HEK293T (cell line): ENCODE results near the gene LAMB1.
A peak's percentile ranks its signal among the peaks of the same experiment; 100 is the strongest.

Experiments used
- CTCF ChIA-PET: fragments of 350-600 bp; formaldehyde crosslinking; extraction: SDS; loops from one replicate; lab custom pipeline; 2021; ENCODE audit warnings: antibody characterized with exemption, inconsistent platforms; lab: Yijun Ruan, JAX
- POLR2A ChIA-PET: fragments of 350-600 bp; formaldehyde crosslinking; extraction: SDS; loops from one replicate; lab custom pipeline; 2020; ENCODE audit warnings: antibody characterized with exemption, inconsistent platforms; lab: Yijun Ruan, JAX
- DNase-seq: peaks from one replicate; pipeline ENCODE4 v3.0.0; 2012; ENCODE audit warnings: mixed read lengths; ENCODE audit errors: extremely low spot score
- ARNT ChIP-seq: fragments of 450-650 bp; IDR thresholded peaks from 2 replicates; pipeline ENCODE4 v1.6.1; 2017; ENCODE audit warnings: mild to moderate bottlenecking
- BHLHE40 ChIP-seq: fragments of 450-650 bp; IDR thresholded peaks from 2 replicates; pipeline ENCODE4 v1.6.1; 2016; ENCODE audit warnings: mild to moderate bottlenecking, moderate library complexity, borderline replicate concordance
- CTBP1 ChIP-seq: fragments of 450-650 bp; IDR thresholded peaks from 2 replicates; pipeline ENCODE4 v1.6.1; 2016; ENCODE audit warnings: borderline replicate concordance
- ELF4 ChIP-seq: fragments of 450-650 bp; IDR thresholded peaks from 2 replicates; pipeline ENCODE4 v1.6.1; 2017; ENCODE audit warnings: antibody characterized with exemption
- FOXA1 ChIP-seq: fragments of 450-650 bp; IDR thresholded peaks from 2 replicates; pipeline ENCODE4 v1.6.1; 2016; ENCODE audit warnings: mild to moderate bottlenecking
- FOXK2 ChIP-seq: fragments of 450-650 bp; IDR thresholded peaks from 2 replicates; pipeline ENCODE4 v1.6.1; 2016; ENCODE audit warnings: mild to moderate bottlenecking
- FOXM1 ChIP-seq: fragments of 450-650 bp; IDR thresholded peaks from 2 replicates; pipeline ENCODE4 v1.6.1; 2017; ENCODE audit warnings: mild to moderate bottlenecking, borderline replicate concordance
- HDGF ChIP-seq: fragments of 450-650 bp; IDR thresholded peaks from 2 replicates; pipeline ENCODE4 v1.6.1; 2017; ENCODE audit warnings: antibody characterized with exemption, borderline replicate concordance
- L3MBTL2 ChIP-seq: fragments of 450-650 bp; conservative IDR thresholded peaks from 2 replicates; pipeline ENCODE4 v1.6.1; 2016; ENCODE audit warnings: mild to moderate bottlenecking
- LEF1 ChIP-seq: fragments of 450-650 bp; IDR thresholded peaks from 2 replicates; pipeline ENCODE4 v1.6.1; 2017; ENCODE audit warnings: mild to moderate bottlenecking, borderline replicate concordance
- NFRKB ChIP-seq: fragments of 450-650 bp; IDR thresholded peaks from 2 replicates; pipeline ENCODE4 v1.6.1; 2016; ENCODE audit warnings: mild to moderate bottlenecking, moderate library complexity
- PKNOX1 ChIP-seq: fragments of 450-650 bp; IDR thresholded peaks from 2 replicates; pipeline ENCODE4 v1.6.1; 2016
- SP1 ChIP-seq: fragments of 450-650 bp; IDR thresholded peaks from 2 replicates; pipeline ENCODE4 v1.6.1; 2017
- SUZ12 ChIP-seq: fragments of 450-650 bp; IDR thresholded peaks from 2 replicates; pipeline ENCODE4 v1.6.1; 2016; ENCODE audit warnings: mild to moderate bottlenecking
- TARDBP ChIP-seq: fragments of 450-650 bp; IDR thresholded peaks from 2 replicates; pipeline ENCODE4 v1.6.1; 2016
- ZNF384 ChIP-seq: fragments of 450-650 bp; IDR thresholded peaks from 2 replicates; pipeline ENCODE4 v1.6.1; 2016

The LAMB1 gene

DNA sequence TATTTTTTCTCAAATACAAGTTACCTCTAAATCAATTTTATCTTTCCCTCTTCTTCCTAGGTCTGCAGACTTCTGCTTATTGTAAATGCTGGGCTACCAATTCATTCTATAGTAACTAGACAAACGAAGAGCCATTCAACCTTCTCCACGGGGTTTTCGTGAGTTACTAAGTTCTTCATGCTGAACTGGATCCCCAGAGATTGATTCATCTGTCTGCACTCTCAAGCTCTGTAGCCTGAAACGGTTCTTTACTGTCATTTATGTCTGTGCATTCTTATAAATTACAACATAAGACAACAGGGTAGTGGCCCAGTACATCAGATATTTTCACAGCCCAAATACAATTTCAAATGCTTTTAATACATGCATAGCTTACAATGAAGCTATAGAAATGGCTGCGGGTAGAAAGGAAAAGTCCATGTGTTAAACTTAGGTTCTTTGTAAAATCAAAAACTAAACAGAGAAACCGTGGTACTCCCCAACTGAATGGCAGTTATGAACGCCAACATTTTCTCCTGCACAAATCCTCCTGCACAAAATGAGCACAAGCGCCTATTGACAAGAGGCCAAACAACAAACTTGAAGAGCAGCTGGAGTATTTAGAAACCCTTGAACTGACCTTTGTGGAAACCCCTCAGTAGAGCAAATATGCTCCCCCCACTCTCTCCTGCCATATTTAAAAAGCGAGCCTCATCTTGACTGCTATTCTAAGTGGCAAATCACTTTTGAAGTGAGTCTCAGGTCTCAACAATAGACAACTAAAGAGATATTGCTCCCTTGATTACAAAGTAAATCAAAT is 20.7 kb downstream of the LAMB1 start:
- ChIA-PET POLR2A (no interaction called here), CTCF (interaction anchor here (1.2 kb wide), 1 partner anchor 34 kb away, joined by 4 read pairs; no protein-coding TSS in a partner anchor)

DNA sequence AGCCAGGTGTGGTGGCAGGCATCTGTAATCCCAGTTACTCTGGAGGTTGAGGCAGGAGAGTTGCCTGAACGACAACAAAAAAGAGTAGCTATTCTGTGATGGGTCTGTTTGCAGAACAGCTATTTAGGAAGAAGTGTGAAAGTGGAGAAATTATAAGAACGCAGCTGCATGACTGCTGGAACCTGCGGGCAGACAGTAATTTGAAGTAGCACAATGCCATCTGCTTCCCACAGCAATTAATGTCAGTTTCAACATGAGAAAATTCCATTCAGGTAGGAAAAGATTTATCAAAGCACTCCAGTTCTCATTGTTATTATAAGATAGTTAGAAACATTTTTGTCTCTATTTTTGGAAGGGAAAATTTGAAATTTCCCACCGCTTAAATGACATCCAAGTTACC is 21.5 kb downstream of the LAMB1 start:
- DNase-seq, result no peak
- ChIA-PET POLR2A (no interaction called here), CTCF (interaction anchor here (0.6 kb wide), 1 partner anchor 158 kb away, joined by 3 read pairs; no protein-coding TSS in a partner anchor)
- TF ChIP-seq SUZ12 (no peak), CTBP1 (no peak), FOXA1 (no peak), TARDBP (no peak), FOXM1 (no peak), ZNF384 (no peak), L3MBTL2 (no peak), ARNT (no peak), ELF4 (no peak), FOXK2 (no peak), NFRKB (no peak), HDGF (no peak), SP1 (no peak), PKNOX1 (no peak), BHLHE40 (no peak)

More for the DNA sequence above, 20.7 kb downstream of the LAMB1 start:
- no peak for TF ChIP-seq BHLHE40
- DNase-seq, result no peak

GRCh38 chr7:107980671-107981190 is 22.2 kb downstream of the LAMB1 start:
- no peak for DNase-seq
- ChIA-PET CTCF (no interaction called here), POLR2A (no interaction called here)
- TF ChIP-seq HDGF (no peak), ZNF384 (no peak), FOXM1 (no peak), FOXA1 (no peak), L3MBTL2 (no peak)

GRCh38 chr7:107980171-107980570 is 22.8 kb downstream of the LAMB1 start:
- ChIA-PET CTCF (no interaction called here), POLR2A (no interaction called here)
- DNase-seq, result no peak
- no peak for TF ChIP-seq ELF4
- no peak for TF ChIP-seq LEF1
- no peak for TF ChIP-seq SUZ12
- no peak for TF ChIP-seq HDGF
- no peak for TF ChIP-seq SP1
- no peak for TF ChIP-seq TARDBP

GRCh38 chr7:107978815-107979408 is 24.0 kb downstream of the LAMB1 start:
- ChIA-PET POLR2A (no interaction called here), CTCF (interaction anchor here (0.6 kb wide), 1 partner anchor 25 kb away, joined by 5 read pairs; no protein-coding TSS in a partner anchor)
- no peak for TF ChIP-seq FOXK2
- TF ChIP-seq PKNOX1, result peak; percentile 64
- TF ChIP-seq SP1, result no peak
- DNase-seq, result no peak

DNA sequence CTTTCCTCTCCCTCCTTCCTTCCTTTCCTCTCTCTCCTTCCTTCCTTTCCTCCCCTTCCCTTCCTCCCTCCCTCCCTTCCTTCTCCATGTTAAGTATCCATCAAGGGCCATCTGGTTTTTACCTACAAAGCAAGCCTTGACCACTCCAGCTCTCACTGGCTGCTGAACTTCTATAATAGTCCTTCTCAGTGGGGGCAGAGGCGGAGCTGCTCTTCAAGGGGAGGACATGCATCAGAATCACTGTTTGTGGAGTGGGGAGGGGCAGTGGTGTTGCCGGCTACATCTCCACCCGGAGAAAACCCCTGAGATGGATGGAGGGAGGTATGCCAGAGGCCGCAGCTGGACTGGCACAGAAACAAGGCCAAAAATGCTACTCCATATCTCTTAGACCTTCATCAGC is 25.9 kb downstream of the LAMB1 start:
- CTCF ChIA-PET, result no interaction called here
- DNase-seq, result no peak
- POLR2A ChIA-PET, result no interaction called here
- TF ChIP-seq TARDBP, result no peak
- no peak for TF ChIP-seq ARNT
- TF ChIP-seq SP1, result no peak
- no peak for TF ChIP-seq FOXA1
- no peak for TF ChIP-seq BHLHE40
- no peak for TF ChIP-seq ZNF384
- TF ChIP-seq CTBP1, result no peak
- no peak for TF ChIP-seq ELF4
- TF ChIP-seq HDGF, result no peak
- TF ChIP-seq NFRKB, result no peak
- no peak for TF ChIP-seq FOXK2
- no peak for TF ChIP-seq PKNOX1
- no peak for TF ChIP-seq L3MBTL2
- TF ChIP-seq FOXM1, result no peak
- no peak for TF ChIP-seq LEF1
- TF ChIP-seq SUZ12, result no peak

GRCh38 chr7:107976620-107977019 is 26.3 kb downstream of the LAMB1 start:
- TF ChIP-seq LEF1 (no peak), ARNT (no peak), HDGF (no peak), SUZ12 (no peak), L3MBTL2 (no peak), FOXM1 (no peak), BHLHE40 (no peak), ELF4 (no peak), FOXA1 (no peak), FOXK2 (no peak), SP1 (no peak), CTBP1 (no peak), NFRKB (no peak), PKNOX1 (no peak), TARDBP (no peak), ZNF384 (no peak)
- DNase-seq, result no peak
- POLR2A ChIA-PET, result no interaction called here
- CTCF ChIA-PET, result no interaction called here
